Epithelial cell of alveolus of lung (primary cell): ENCODE data around the gene TM4SF20. TPM values are rescaled to one million over a fixed set of nuclear protein-coding genes. Genes with fewer than 3 reads are reported as not detected.

Source experiments
- total RNA-seq: library from RNA; depleted of rRNA; stranded (reverse); fragments of >200 nt; gene quantifications from 2 replicates; pipeline ENCODE4 v1.2.1, GENCODE V29; 2015

Gene TM4SF20, protein sequence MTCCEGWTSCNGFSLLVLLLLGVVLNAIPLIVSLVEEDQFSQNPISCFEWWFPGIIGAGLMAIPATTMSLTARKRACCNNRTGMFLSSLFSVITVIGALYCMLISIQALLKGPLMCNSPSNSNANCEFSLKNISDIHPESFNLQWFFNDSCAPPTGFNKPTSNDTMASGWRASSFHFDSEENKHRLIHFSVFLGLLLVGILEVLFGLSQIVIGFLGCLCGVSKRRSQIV
- not detected in 2 replicates for total RNA-seq

GRCh38 chr2:227379095-227379494, at the start of gene TM4SF20:
Gene TM4SF20, minus strand, starts transcription at chr2:227379306. Its CDS starts 38 bp downstream, at chr2:227379268.

GRCh38 chr2:227387583-227387982, 8.5 kb upstream of the TM4SF20 start, which contains the start of gene SCYGR1:
Gene SCYGR1, minus strand, starts transcription at chr2:227387949. Its CDS starts 0 bp downstream, at chr2:227387949.

GRCh38 chr2:227324995-227325838, 53.9 kb downstream of the TM4SF20 start, which contains the start of gene MFF:
Gene MFF, plus strand, starts transcription at chr2:227325251. Its CDS starts 5,415 bp downstream, at chr2:227330666.

Other genes with a start within 250 kb of the TM4SF20 start
- gene COL4A4, start 215.1 kb downstream of the TM4SF20 start, total RNA-seq, result 0.32 and 0.91 TPM in 2 replicates
- 0.13 and 0.48 TPM in 2 replicates for gene COL4A3, start 214.7 kb downstream of the TM4SF20 start, total RNA-seq
- gene MFF, start 54.1 kb downstream of the TM4SF20 start, total RNA-seq, result 130 and 177 TPM in 2 replicates
- gene SCYGR1, start 8.6 kb upstream of the TM4SF20 start, total RNA-seq, result not detected in 2 replicates
- gene AGFG1, start 92.8 kb upstream of the TM4SF20 start, total RNA-seq, result 44.9 and 91.7 TPM in 2 replicates
- gene SCYGR2, start 219.6 kb upstream of the TM4SF20 start, total RNA-seq, result not detected in 2 replicates
- gene SCYGR3, start 235.5 kb upstream of the TM4SF20 start, total RNA-seq, result not detected in 2 replicates
- gene SCYGR4, start 238.2 kb upstream of the TM4SF20 start, total RNA-seq, result not detected in 2 replicates